Ishikawa (cell line): ENCODE measurements around the gene TJP1.

Experiments
- CEBPB ChIP-seq: IDR thresholded peaks from 2 replicates; pipeline ENCODE4 v1.6.1; 2012
- CREB1 ChIP-seq: IDR thresholded peaks from 2 replicates; pipeline ENCODE4 v1.6.1; 2012; ENCODE audit warnings: low read depth
- EGR1 ChIP-seq: IDR thresholded peaks from 2 replicates; pipeline ENCODE4 v1.6.1; 2012
- EP300 ChIP-seq: IDR thresholded peaks from 2 replicates; pipeline ENCODE4 v1.6.1; 2012; ENCODE audit warnings: borderline replicate concordance
- FOXM1 ChIP-seq: IDR thresholded peaks from 2 replicates; pipeline ENCODE4 v1.6.1; 2012; ENCODE audit warnings: low read depth, borderline replicate concordance
- MAX ChIP-seq: IDR thresholded peaks from 2 replicates; pipeline ENCODE4 v1.6.1; 2012
- NFIC ChIP-seq: IDR thresholded peaks from 2 replicates; pipeline ENCODE4 v1.6.1; 2012
- RAD21 ChIP-seq: IDR thresholded peaks from 2 replicates; pipeline ENCODE4 v1.6.1; 2012; ENCODE audit warnings: low read depth
- REST ChIP-seq: IDR thresholded peaks from 2 replicates; pipeline ENCODE4 v1.6.1; 2012; ENCODE audit warnings: low read depth, mild to moderate bottlenecking
- TAF1 ChIP-seq: IDR thresholded peaks from 2 replicates; pipeline ENCODE4 v1.6.1; 2012; ENCODE audit warnings: low read depth, mild to moderate bottlenecking
- TCF12 ChIP-seq: IDR thresholded peaks from 2 replicates; pipeline ENCODE4 v1.6.1; 2012; ENCODE audit warnings: low read depth
- TEAD4 ChIP-seq: IDR thresholded peaks from 2 replicates; pipeline ENCODE4 v1.6.1; 2012
- YY1 ChIP-seq: IDR thresholded peaks from 2 replicates; pipeline ENCODE4 v1.6.1; 2012; ENCODE audit warnings: low read depth
- ZBTB7A ChIP-seq: IDR thresholded peaks from 2 replicates; pipeline ENCODE4 v1.6.1; 2012; ENCODE audit warnings: low read depth
- TF ChIP-seq, protein P1 (sequence below): IDR thresholded peaks from 2 replicates; pipeline ENCODE4 v1.6.1; 2012

TJP1 gene

DNA sequence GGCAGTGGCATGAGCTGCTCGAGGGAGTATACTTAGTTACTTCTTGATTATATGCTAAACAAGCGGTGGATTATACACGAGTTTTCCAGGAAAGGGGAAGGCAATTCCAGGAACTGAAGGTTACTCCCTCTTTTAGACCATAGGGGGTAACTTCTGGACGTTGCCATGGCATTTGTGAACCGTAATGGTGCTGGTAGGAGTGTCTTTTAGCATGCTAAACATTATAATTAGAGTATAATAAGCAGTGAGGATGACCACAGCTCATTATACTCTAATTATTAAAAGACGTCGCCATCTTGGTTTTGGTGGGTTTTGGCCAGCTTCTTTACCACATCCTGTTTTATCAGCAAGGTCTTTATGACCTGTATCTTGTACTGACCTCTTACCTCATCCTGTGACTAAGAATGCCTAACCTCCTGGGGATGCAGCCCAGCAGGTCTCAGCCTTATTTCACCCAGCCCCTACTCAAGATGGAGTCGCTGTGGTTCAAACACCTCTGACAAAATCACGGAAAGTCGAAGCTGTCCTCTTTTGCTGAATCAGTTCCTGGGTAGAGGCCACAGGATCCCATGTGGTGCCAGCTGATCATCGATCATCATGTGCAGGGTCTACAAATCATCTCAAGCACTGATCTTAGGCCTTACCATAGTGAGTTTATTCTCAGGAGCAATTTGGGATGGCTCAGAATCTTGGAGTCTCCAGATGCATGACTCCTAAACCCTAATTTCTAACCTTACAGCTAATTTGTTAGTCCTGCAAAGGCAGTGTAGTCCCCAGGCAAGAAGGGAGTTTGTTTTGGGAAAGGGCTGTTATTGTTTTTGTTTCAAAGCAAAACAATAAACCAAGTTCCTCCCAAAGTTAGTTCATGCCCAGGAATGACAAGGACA, 149.1 kb downstream of the TJP1 start:
- TF ChIP-seq MAX (no peak), RAD21 (no peak), YY1 (no peak), ZBTB7A (no peak), CREB1 (no peak), CEBPB (no peak), TEAD4 (no peak), REST (no peak), NFIC (no peak), FOXM1 (no peak)

DNA sequence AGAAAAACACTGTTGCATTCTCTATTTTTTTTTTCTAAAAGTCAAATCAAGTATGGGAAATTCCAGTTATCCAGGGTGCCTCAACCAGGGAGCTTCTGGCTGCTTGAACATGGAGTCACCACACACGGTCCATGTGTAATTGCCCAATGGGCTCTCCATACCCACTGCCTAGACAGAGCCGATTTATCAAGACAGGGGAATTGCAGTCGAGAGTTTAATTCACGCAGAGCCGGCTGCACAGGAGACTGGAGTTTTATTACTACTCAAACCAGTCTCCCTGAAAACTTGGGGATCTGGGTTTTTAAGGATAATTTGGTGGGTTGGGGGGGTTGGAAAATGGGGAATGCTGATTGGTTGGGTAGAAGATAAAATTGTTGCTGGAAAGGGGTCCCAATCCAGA, 149.8 kb downstream of the TJP1 start:
- no peak for TF ChIP-seq REST
- no peak for TF ChIP-seq ZBTB7A
- no peak for TF ChIP-seq TAF1
- TF ChIP-seq NFIC, result no peak

DNA sequence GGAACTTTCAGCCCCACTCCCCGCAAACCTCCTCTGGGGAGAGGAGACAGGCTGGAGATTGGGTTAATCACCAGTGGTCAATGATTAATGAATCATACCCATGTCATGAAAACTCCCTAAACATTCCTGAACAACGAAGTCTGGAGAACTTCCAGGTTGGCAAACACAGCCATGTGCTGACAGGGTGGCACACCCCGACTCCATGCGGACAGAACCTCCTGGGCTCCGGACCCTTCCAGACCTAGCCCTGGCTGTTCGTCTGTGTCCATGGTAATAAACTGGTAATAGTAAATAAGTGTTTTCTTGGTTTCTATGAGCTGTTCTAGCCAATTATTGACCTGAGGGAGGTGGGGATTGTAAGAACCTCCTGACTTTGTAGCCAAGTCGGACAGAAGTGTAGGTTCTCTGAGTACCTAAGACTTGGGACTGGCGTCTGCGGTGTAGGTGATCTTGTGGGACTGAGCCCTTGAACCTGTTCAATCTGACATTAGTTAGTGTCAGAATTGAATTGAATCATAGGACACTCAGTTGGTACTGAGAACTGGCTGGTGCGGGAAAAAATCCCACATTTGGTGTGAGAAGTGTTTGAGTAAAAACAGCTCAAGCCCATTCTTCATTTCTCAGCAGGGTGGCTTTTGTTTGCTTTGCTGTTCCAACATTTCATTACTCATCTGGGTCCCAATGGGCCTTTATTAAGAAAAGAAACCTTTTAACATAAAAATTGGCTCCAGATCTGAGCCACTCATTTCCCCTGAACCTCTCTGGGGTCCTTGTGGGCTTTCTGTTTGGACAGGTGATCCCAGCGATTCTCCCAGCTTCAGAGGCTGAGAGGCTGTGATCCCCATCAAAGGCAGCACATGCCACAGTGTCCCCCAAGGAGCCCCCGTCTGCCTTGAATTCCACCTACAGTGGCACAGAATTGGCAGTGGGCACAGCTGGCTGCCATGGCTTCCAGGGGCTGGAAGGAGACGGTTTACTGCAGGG, 151.0 kb downstream of the TJP1 start:
- TF ChIP-seq FOXM1, result 0 out of 2 replicates have a peak, but pooled peaks have one; percentile 27
- TF ChIP-seq CREB1, result no peak
- TF ChIP-seq MAX, result peak; percentile 78
- TF ChIP-seq NFIC, result peak; percentile 73
- peak; percentile 48; the same call in 1 of the 2 replicates for TF ChIP-seq TCF12
- TF ChIP-seq TAF1, result no peak
- TF ChIP-seq EP300, result no peak; the same call in 1 of the 2 replicates
- TF ChIP-seq TEAD4, result 0 out of 2 replicates have a peak, but pooled peaks have one; percentile 52

- TF ChIP-seq ZBTB7A (no peak), TEAD4 (no peak), TAF1 (no peak), RAD21 (no peak)
Observed at GRCh38 chr15:29670266-29670665, 152.0 kb downstream of the TJP1 start.

GRCh38 chr15:29669823-29670222, 152.4 kb downstream of the TJP1 start:
- TF ChIP-seq MAX (no peak), REST (no peak), CEBPB (no peak), NFIC (no peak), CREB1 (no peak), TAF1 (no peak), RAD21 (no peak), ZBTB7A (no peak), YY1 (no peak), FOXM1 (no peak), TCF12 (no peak), EGR1 (no peak)
- TF ChIP-seq, protein P1, sequence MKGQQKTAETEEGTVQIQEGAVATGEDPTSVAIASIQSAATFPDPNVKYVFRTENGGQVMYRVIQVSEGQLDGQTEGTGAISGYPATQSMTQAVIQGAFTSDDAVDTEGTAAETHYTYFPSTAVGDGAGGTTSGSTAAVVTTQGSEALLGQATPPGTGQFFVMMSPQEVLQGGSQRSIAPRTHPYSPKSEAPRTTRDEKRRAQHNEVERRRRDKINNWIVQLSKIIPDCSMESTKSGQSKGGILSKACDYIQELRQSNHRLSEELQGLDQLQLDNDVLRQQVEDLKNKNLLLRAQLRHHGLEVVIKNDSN, result no peak
